ENCODE measurements around the gene NEO1. TPM values are rescaled to one million over a fixed set of nuclear protein-coding genes. Genes with fewer than 3 reads are reported as not detected.

The NEO1 gene
- polyA plus RNA-seq, 1 donor (not counting 4 experiments of a cell fraction or from before 2014, with no cell fraction given): 4.4 TPM

- peaks cover 7% of the 10 kb centered on the region for H3K27me3 ChIP-seq (ENCODE audit: control insufficient read depth, extremely low read depth, insufficient read depth, low read length)
- dilution Hi-C loops (cut with MboI; ENCODE audit: extremely low pct_ligation_motif_present, low sequenced_read_pairs): no loop called here
Measured at GRCh38 chr15:73338058-73338457, 285.8 kb downstream of the NEO1 start.

GRCh38 chr15:73338606-73339374, 286.5 kb downstream of the NEO1 start:
- peaks cover 7% of the 10 kb centered on the region for H3K27me3 ChIP-seq (ENCODE audit: control insufficient read depth, extremely low read depth, insufficient read depth, low read length)
- no peak overlapping the region for H3K9ac ChIP-seq (ENCODE audit: control insufficient read depth, extremely low read depth, insufficient read depth, low read length)
- H3K4me3 ChIP-seq (ENCODE audit: control insufficient read depth in 2 of 3, extremely low read depth in 1 of 3, insufficient read depth in 2 of 3, low read depth in 1 of 3, low read length in 3 of 3): no peak overlapping the region
- H3K36me3 ChIP-seq (ENCODE audit: control insufficient read depth in 2 of 2, extremely low read depth in 1 of 2, insufficient read depth in 2 of 2, low read length in 2 of 2): no peaks in the 10 kb centered on the region
- H3K79me2 ChIP-seq (ENCODE audit: control insufficient read depth, insufficient read depth, low read length): no peaks in the 10 kb centered on the region
- no peaks in the 10 kb centered on the region for H3K9me1 ChIP-seq (ENCODE audit: control insufficient read depth, extremely low read depth, insufficient read depth, low read length)
- dilution Hi-C loops (cut with MboI; ENCODE audit: extremely low pct_ligation_motif_present, low sequenced_read_pairs): no loop called here
- no peak for TF ChIP-seq CTCF (optimal IDR thresholded peaks at IDR 0.05 in 1 of 3, IDR thresholded peaks at IDR 0.05 in 1 of 3, conservative IDR thresholded peaks at IDR 0.05 in 1 of 3; ENCODE audit: extremely low read depth in 1 of 3, insufficient read depth in 2 of 3, low read length in 3 of 3)
- TF ChIP-seq EZH2 (IDR thresholded peaks at IDR 0.05; ENCODE audit: low read length): no peak
- no peaks in the 10 kb centered on the region for H3K9me3 ChIP-seq (ENCODE audit: control insufficient read depth, low read depth, low read length)
- H3K27ac ChIP-seq (ENCODE audit: control insufficient read depth, insufficient read depth, low read length): no peak overlapping the region
- no peaks in the 10 kb centered on the region for H4K20me1 ChIP-seq (ENCODE audit: control insufficient read depth, extremely low read depth, insufficient read depth, low read length)
- FAIRE-seq: no peak
- DNase-seq (ENCODE audit: low read depth, low spot score): no peak
- H2AFZ ChIP-seq (ENCODE audit: control insufficient read depth, low read length): no peak overlapping the region
- no peak overlapping the region for H3K4me2 ChIP-seq (ENCODE audit: control insufficient read depth, extremely low read depth, insufficient read depth, low read depth, low read length)
- no peaks in the 10 kb centered on the region for H3K4me1 ChIP-seq (ENCODE audit: control insufficient read depth, extremely low read depth, insufficient read depth, low read length)

More at GRCh38 chr15:73338058-73338457, 285.8 kb downstream of the NEO1 start:
- no peak overlapping the region for H2AFZ ChIP-seq (ENCODE audit: control insufficient read depth, low read length)
- H3K79me2 ChIP-seq (ENCODE audit: control insufficient read depth, insufficient read depth, low read length): no peaks in the 10 kb centered on the region
- H4K20me1 ChIP-seq (ENCODE audit: control insufficient read depth, extremely low read depth, insufficient read depth, low read length): no peaks in the 10 kb centered on the region
- no peak overlapping the region for H3K27ac ChIP-seq (ENCODE audit: control insufficient read depth, insufficient read depth, low read length)
- H3K4me1 ChIP-seq (ENCODE audit: control insufficient read depth, extremely low read depth, insufficient read depth, low read length): no peaks in the 10 kb centered on the region
- DNase-seq (ENCODE audit: low read depth, low spot score): no peak
- FAIRE-seq: no peak
- no peak overlapping the region for H3K4me2 ChIP-seq (ENCODE audit: control insufficient read depth, extremely low read depth, insufficient read depth, low read depth, low read length)
- no peak overlapping the region for H3K4me3 ChIP-seq (ENCODE audit: control insufficient read depth in 2 of 3, extremely low read depth in 1 of 3, insufficient read depth in 2 of 3, low read depth in 1 of 3, low read length in 3 of 3)
- no peak overlapping the region for H3K9ac ChIP-seq (ENCODE audit: control insufficient read depth, extremely low read depth, insufficient read depth, low read length)
- TF ChIP-seq CTCF (optimal IDR thresholded peaks at IDR 0.05 in 1 of 3, IDR thresholded peaks at IDR 0.05 in 1 of 3, conservative IDR thresholded peaks at IDR 0.05 in 1 of 3; ENCODE audit: extremely low read depth in 1 of 3, insufficient read depth in 2 of 3, low read length in 3 of 3): no peak
- TF ChIP-seq EZH2 (IDR thresholded peaks at IDR 0.05; ENCODE audit: low read length): no peak
- no peaks in the 10 kb centered on the region for H3K9me3 ChIP-seq (ENCODE audit: control insufficient read depth, low read depth, low read length)
- H3K36me3 ChIP-seq (ENCODE audit: control insufficient read depth in 2 of 2, extremely low read depth in 1 of 2, insufficient read depth in 2 of 2, low read length in 2 of 2): no peaks in the 10 kb centered on the region
- H3K9me1 ChIP-seq (ENCODE audit: control insufficient read depth, extremely low read depth, insufficient read depth, low read length): no peaks in the 10 kb centered on the region

All from keratinocyte (primary cell).